PC-9 (cell line): ENCODE results near the gene TMEM135. TPM values are rescaled to one million over a fixed set of nuclear protein-coding genes. Genes with fewer than 3 reads are reported as not detected.

ENCODE experiments used
- BruUV-seq: library from RNA; stranded (reverse); fragments of 400-500 nt; replicated peaks from 2 replicates; lab custom pipeline; 2021; lab: Mats Ljungman, UMichigan
- CTCF ChIA-PET: fragments of 300-600 bp; sonication (Branson Sonifier 250); formaldehyde crosslinking; loops from one replicate; lab custom pipeline; 2022; ENCODE audit warnings: antibody characterized with exemption; lab: Charles Lee
- POLR2A ChIA-PET: fragments of 300-600 bp; sonication (Branson Sonifier 250); formaldehyde crosslinking; loops from one replicate; lab custom pipeline; 2022; ENCODE audit warnings: antibody characterized with exemption; ENCODE audit not compliant: unreplicated experiment; lab: Charles Lee
- DNase-seq, 2 experiments: peaks; one replicate each; pipeline versions ENCODE4 v3.0.0 to v3.0.0-alpha.2; 2015 to 2022; ENCODE audit warnings: mixed read lengths in 1 of 2
- H2AFZ ChIP-seq: fragments of 200-600 bp; sonication (generic); 2 replicates; pipeline ENCODE4 v1.8.1; 2017; ENCODE audit warnings: antibody characterized with exemption
- H3F3A ChIP-seq: fragments of 200-600 bp; sonication (generic); 2 replicates; pipeline ENCODE4 v1.8.1; 2017; ENCODE audit warnings: antibody characterized with exemption, mild to moderate bottlenecking, low read depth; ENCODE audit not compliant: insufficient read depth
- H3K27ac ChIP-seq: fragments of 200-600 bp; sonication (generic); 2 replicates; pipeline ENCODE4 v1.6.1; 2016; ENCODE audit warnings: mixed run types
- H3K27me3 ChIP-seq: fragments of 200-600 bp; sonication (generic); 2 replicates; pipeline ENCODE4 v1.6.1; 2016; ENCODE audit warnings: low read depth, mixed run types; ENCODE audit not compliant: insufficient read depth
- H3K36me3 ChIP-seq: fragments of 200-600 bp; sonication (generic); 2 replicates; pipeline ENCODE4 v1.6.1; 2016; ENCODE audit warnings: low read depth, mixed run types
- H3K4me1 ChIP-seq: fragments of 200-600 bp; sonication (generic); replicated peaks from 2 replicates; pipeline ENCODE4 v1.6.1; 2016; ENCODE audit warnings: mixed run types; ENCODE audit not compliant: insufficient read depth
- H3K4me2 ChIP-seq: fragments of 200-600 bp; sonication (generic); 2 replicates; pipeline ENCODE4 v1.6.1; 2017; ENCODE audit warnings: mixed run types
- H3K4me3 ChIP-seq: fragments of 200-600 bp; sonication (generic); 2 replicates; pipeline ENCODE4 v1.6.1; 2016; ENCODE audit warnings: mixed run types
- H3K79me2 ChIP-seq: fragments of 200-600 bp; sonication (generic); 2 replicates; pipeline ENCODE4 v1.6.1; 2017; ENCODE audit warnings: low read depth, mixed run types
- H3K9me2 ChIP-seq: fragments of 200-600 bp; sonication (generic); 2 replicates; pipeline ENCODE4 v1.8.1; 2017; ENCODE audit warnings: mild to moderate bottlenecking; ENCODE audit not compliant: insufficient read depth
- H3K9me3 ChIP-seq: fragments of 200-600 bp; sonication (generic); 2 replicates; pipeline ENCODE4 v1.8.1; 2016; ENCODE audit warnings: low read depth; ENCODE audit not compliant: insufficient read depth
- H4K20me1 ChIP-seq: fragments of 200-600 bp; sonication (generic); 2 replicates; pipeline ENCODE4 v1.8.1; 2017; ENCODE audit not compliant: insufficient read depth
- EZH2 ChIP-seq: fragments of 200-600 bp; sonication (generic); IDR thresholded peaks from 2 replicates; pipeline ENCODE4 v1.8.0; 2017; ENCODE audit warnings: antibody characterized with exemption, low read depth
- intact Hi-C: fragments of 100-400 bp; cut with micrococcal nuclease; formaldehyde crosslinking; loops from one replicate; pipeline ENCODE4 v1.10.0; 2022; ENCODE audit not compliant: unreplicated experiment
- total RNA-seq: library from RNA; stranded (reverse); gene quantifications from 2 replicates; pipeline ENCODE4 v1.2.3, GENCODE V29; 2021
- TF ChIP-seq, protein P1 (sequence below): fragments of 200-600 bp; sonication (generic); conservative IDR thresholded peaks from 2 replicates; pipeline ENCODE4 v1.6.1; 2017; ENCODE audit warnings: mixed run types, antibody characterized with exemption, mild to moderate bottlenecking, moderate library complexity

Gene TMEM135
- total RNA-seq, 1 experiment from 2014 or later: 42.0 TPM

DNA sequence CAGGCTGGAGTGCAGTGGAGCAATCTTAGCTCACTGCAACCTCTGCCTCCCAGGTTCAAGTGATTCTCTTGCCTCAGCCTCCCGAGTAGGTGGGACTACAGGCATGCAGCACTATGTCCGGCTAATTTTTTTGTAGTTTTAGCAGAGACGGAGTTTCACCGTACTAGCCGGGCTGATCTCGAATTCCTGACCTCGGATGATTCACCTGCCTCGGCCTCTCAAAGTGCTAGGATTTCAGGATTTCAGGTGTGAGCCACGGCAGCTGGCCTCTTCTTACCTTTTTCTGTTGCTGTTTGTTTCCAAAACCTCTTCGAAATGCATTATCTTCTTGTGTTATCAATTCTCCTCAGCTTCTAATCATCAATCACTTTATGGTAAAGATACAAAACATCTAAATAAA is 22.1 kb upstream of the TMEM135 start:
- Histone ChIP-seq H3K4me1 (no peaks in the 10 kb centered on the region), H3K4me3 (no peak overlapping the region), H3K9me2 (no peaks in the 10 kb centered on the region), H2AFZ (no peak overlapping the region), H4K20me1 (no peaks in the 10 kb centered on the region), H3K79me2 (no peaks in the 10 kb centered on the region), H3K36me3 (no peaks in the 10 kb centered on the region), H3K27me3 (no peaks in the 10 kb centered on the region), H3K27ac (no peak overlapping the region), H3F3A (no peaks in the 10 kb centered on the region), H3K9me3 (no peaks in the 10 kb centered on the region), H3K4me2 (no peak overlapping the region)
- TF ChIP-seq, protein P1, sequence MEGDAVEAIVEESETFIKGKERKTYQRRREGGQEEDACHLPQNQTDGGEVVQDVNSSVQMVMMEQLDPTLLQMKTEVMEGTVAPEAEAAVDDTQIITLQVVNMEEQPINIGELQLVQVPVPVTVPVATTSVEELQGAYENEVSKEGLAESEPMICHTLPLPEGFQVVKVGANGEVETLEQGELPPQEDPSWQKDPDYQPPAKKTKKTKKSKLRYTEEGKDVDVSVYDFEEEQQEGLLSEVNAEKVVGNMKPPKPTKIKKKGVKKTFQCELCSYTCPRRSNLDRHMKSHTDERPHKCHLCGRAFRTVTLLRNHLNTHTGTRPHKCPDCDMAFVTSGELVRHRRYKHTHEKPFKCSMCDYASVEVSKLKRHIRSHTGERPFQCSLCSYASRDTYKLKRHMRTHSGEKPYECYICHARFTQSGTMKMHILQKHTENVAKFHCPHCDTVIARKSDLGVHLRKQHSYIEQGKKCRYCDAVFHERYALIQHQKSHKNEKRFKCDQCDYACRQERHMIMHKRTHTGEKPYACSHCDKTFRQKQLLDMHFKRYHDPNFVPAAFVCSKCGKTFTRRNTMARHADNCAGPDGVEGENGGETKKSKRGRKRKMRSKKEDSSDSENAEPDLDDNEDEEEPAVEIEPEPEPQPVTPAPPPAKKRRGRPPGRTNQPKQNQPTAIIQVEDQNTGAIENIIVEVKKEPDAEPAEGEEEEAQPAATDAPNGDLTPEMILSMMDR: no peak
- TF ChIP-seq EZH2: no peak
- intact Hi-C loops: no loop called here
- DNase-seq: no peak
- ChIA-PET CTCF (no interaction called here), POLR2A (no interaction called here)
- BruUV-seq: no TSS peak

DNA sequence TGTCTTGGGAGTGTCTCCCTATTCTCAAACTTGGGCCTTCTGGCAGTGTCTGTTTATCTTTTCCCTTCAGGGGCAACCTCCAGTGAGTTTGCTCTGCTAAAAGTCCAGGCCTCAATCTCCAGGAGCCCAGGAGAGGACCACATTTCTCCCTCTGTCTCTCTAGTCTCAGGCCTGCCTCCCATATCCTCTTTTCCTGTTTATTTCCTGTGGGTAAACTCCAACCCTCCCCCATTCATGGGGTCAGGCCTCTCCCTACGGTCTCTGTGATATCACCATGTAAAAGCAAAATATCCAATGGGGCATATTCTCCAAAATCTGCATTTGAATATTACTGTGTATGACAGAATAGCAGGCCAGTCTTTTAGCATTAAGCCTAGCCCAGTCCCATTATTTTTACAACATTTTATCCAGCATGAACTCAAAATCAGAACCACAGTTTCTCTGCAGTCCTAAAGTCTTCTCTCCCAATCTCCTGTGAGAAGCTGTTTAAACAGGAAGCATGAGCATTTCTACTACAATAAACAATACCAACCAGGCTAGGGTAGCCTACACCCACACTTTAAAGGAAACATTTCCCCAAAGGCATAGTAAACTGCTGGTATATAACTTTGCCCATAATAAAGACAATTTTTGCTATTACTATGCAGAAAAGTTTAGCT is 18.0 kb upstream of the TMEM135 start:
- ChIA-PET POLR2A (no interaction called here), CTCF (no interaction called here)

DNA sequence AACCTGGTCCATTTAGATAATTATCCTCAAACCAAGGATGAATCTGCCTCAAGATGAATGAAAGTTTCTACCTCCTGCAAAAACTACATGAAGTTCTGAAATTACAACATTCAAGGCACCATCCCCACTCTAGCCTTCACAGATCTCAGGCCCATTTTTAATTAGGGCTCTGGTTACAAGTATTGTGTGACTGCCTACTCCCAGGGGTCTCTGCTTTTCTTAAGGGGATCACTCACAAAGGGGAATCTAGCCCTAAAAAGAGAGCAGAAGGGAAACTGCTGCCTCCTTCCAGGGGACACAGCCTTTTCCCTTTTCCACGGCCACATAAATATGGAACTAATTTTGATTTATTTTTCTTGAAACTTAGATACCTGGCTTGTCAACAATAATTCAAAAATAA is 17.4 kb upstream of the TMEM135 start:
- Histone ChIP-seq H3K4me1 (no peaks in the 10 kb centered on the region), H3K4me3 (no peak overlapping the region), H3K4me2 (no peak overlapping the region), H3K79me2 (no peaks in the 10 kb centered on the region), H3K27me3 (no peaks in the 10 kb centered on the region), H3F3A (no peaks in the 10 kb centered on the region), H4K20me1 (no peaks in the 10 kb centered on the region), H2AFZ (no peak overlapping the region), H3K27ac (no peak overlapping the region), H3K9me3 (no peaks in the 10 kb centered on the region), H3K9me2 (no peaks in the 10 kb centered on the region), H3K36me3 (no peaks in the 10 kb centered on the region)
- CTCF ChIA-PET: no interaction called here
- no peak for DNase-seq
- no TSS peak for BruUV-seq
- TF ChIP-seq EZH2: no peak
- TF ChIP-seq, protein P1: no peak
- intact Hi-C loops: no loop called here
- POLR2A ChIA-PET: no interaction called here

More for the DNA sequence above, 18.0 kb upstream of the TMEM135 start:
- Histone ChIP-seq H3K9me2 (no peaks in the 10 kb centered on the region), H3K36me3 (no peaks in the 10 kb centered on the region), H4K20me1 (no peaks in the 10 kb centered on the region), H3F3A (no peaks in the 10 kb centered on the region), H3K27ac (no peak overlapping the region), H3K4me2 (no peak overlapping the region), H3K9me3 (no peaks in the 10 kb centered on the region), H3K4me3 (no peak overlapping the region), H2AFZ (no peak overlapping the region), H3K27me3 (no peaks in the 10 kb centered on the region), H3K79me2 (no peaks in the 10 kb centered on the region), H3K4me1 (no peaks in the 10 kb centered on the region)
- DNase-seq: no peak
- no peak for TF ChIP-seq EZH2
- TF ChIP-seq, protein P1: no peak
- intact Hi-C loops: no loop called here
- BruUV-seq: no TSS peak
